ENCODE data around the gene PTPRM.

The PTPRM gene

DNA sequence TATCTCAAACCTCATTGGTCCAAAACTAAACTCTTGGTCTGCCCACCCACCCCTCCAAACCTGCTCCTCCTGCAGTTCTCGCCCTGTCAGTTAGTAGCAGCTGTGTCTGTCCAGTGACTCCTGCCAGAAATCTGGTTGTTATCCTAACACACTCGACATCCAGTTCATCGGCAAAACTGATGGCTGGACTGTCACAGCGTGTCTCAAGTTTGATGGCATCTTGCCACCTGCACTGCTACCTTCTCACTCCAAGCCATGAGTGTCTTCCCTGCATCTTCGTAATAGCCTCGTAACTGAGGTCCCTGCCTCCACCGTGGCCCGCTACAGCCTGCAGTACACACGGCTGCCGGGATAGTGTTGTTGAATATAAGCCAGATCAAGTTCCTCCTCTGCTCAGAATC lies 572.0 kb downstream of the PTPRM start:
- no peak for DNase-seq

GRCh38 chr18:8139891-8140406 lies 572.8 kb downstream of the PTPRM start:
- DNase-seq, result no peak

GRCh38 chr18:8140841-8141501 lies 573.9 kb downstream of the PTPRM start:
- no peak for DNase-seq

- no peak for DNase-seq
Measured at GRCh38 chr18:8142131-8142711, 575.1 kb downstream of the PTPRM start.

DNA sequence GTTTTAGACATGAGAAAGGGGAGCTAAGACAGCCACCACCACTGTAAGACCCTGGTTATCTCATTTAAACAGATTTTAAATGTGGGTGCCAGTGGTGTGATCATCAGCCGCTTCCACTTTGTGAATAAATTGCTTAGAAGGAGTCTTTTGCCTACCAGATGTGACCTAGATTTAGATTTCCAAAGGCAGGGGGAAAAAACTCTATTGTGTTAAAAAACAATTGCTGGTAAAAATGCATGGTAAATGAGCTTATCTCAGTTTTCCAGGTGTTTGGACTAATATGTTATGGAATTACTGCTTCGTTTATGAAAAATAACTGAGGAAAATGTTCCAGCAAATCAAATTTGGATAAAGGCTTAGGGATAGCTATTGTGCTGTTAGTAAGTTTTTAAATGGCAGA lies 575.8 kb downstream of the PTPRM start:
- no peak for DNase-seq

DNA sequence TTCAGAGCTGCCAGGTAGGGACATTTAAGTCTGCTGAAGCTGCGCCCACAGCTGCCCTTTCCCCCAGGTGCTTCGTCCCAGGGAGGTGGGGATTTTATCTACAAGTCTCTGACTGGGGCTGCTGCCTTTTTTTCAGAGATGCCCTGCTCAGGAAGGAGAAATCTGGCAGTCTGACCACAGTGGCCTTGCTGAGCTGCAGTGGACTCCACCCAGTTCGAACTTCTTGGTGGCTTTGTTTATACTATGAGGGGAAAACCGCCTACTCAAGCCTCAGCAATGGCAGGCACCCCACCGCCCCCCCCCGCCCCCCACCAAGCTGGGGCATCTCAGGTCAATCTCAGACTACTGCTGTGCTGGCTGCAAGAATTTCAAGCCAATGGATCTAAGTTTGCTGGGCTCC lies 584.1 kb downstream of the PTPRM start:
- DNase-seq, result no peak

DNA sequence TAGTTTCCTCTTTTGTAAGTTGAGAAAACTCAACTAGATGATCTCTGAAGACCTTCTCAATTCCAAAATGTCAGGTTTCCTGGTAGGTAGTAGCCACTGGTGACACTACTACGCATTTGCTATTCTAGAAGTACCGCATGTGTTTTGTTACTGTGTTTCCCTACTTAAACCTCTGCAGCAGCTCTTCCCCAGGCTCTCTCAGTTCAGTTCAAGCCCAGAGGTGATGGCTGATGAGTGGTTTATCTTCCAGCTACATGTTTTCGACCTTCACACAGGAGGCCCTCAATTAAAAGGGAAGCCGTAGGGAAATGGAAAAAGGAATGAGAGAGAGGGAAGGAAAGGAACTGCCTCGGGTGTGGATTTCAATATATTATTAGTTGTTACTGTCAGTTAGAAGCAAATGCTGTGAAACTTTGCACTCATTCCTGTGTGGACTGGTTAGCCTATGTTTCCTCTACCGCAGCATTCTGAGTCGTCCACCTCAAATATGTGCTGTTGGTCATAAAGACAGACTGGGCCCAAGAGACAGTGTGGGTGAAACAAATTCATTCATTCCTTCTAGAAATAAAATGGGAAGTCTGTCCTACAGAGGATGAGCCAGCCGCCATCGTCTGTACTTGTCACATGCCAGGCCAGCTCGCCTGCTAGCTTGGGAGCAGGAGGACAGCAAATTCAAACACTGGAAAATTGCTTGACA lies 586.9 kb downstream of the PTPRM start:
- DNase-seq, result no peak

GRCh38 chr18:8162802-8163201 lies 595.7 kb downstream of the PTPRM start:
- no peak for DNase-seq

DNA sequence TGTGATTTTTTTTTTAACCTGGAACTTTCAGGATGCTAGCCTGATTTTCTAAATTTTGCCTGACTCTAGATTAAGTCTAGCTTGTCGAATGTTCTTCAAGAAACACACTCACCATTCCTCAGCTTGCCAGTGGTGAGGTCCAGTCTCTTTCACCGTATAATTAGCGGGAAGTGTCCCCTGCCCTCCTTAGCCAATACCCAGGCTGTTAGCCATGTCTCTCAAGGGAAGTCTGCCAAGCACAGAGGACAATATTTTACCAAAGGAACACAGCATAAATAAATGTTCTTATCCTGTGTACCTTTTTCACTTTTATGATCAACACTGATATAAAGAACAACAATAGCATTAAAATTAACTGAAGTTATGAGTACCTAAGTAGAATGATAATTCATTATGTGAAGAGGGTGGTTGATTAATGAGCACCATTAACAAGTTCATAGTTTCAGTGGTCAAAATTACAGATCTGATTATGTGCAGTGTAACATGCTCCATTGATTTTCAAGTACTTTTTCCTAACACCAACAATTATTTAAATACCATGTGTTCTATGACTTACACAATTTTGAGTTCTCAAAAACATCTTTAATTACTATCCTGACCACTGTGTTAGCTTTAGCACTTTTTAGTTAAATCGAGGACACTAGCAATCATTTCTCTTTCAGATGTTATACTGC lies 596.3 kb downstream of the PTPRM start:
- no peak for DNase-seq

GRCh38 chr18:8165095-8165494 lies 598.0 kb downstream of the PTPRM start:
- DNase-seq, result no peak

GRCh38 chr18:8167026-8167425 lies 599.9 kb downstream of the PTPRM start:
- no peak for DNase-seq

DNA sequence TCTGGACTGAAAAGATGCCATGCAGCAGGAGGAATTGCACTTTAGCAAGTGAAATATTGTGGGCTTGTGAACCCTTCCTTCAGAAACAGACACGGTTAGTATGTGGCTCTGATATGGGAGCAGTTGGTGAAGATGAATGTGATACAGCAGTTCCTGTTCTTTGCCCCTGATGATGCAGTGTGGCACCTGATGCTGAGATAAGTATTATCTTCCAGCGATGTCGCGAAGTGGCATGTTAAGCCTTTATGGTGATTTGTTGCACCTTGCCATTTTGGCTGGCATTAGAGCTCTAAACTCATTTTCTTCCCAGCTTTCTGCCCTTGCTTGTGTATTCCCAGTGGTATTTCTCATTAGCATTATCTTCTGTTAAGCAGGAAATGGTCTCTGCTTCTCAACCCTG lies 600.6 kb downstream of the PTPRM start:
- no peak for DNase-seq

GRCh38 chr18:8169722-8170121 lies 602.6 kb downstream of the PTPRM start:
- no peak for DNase-seq

- no peak for DNase-seq
Measured at GRCh38 chr18:8174771-8175170, 607.7 kb downstream of the PTPRM start.

GRCh38 chr18:8175501-8176061 lies 608.5 kb downstream of the PTPRM start:
- DNase-seq, result no peak

GRCh38 chr18:8176109-8176508 lies 609.0 kb downstream of the PTPRM start:
- DNase-seq, result no peak

- DNase-seq, result no peak
Measured at GRCh38 chr18:8176554-8176953, 609.4 kb downstream of the PTPRM start.

DNA sequence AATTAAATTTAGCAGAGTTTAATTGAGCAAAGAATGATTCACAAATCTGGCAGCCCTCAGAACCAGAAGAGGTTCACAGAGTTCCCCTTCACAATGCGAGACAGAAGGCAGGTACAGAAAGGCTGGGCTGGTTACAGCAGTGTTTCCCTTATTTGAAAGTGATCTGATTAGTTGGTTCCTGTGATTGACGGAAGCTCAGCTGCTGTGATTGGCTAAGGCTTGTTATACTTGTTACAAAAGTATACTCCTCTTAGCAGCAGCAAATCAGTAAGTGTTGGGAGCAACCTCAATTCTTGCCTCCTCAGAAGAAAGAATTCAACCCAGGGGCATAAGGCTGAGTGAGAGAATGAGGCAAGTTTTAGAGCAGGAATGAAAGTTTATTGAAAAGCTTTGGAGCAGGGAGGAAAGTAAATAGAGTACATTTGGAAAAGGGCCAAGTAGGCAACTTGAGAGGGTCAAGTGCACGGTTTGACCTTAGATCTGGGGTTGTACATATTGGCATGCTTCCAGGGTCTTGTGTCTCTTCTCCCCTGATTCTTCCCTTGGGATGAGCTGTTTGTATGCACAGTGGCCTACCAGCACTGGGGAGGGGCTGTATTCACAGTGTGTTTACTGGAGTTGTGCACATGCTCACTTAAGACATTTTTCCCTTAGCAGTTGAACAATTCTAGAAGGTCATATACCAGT lies 610.4 kb downstream of the PTPRM start:
- DNase-seq, result no peak

GRCh38 chr18:8186413-8186812 lies 619.3 kb downstream of the PTPRM start:
- no peak for DNase-seq

DNA sequence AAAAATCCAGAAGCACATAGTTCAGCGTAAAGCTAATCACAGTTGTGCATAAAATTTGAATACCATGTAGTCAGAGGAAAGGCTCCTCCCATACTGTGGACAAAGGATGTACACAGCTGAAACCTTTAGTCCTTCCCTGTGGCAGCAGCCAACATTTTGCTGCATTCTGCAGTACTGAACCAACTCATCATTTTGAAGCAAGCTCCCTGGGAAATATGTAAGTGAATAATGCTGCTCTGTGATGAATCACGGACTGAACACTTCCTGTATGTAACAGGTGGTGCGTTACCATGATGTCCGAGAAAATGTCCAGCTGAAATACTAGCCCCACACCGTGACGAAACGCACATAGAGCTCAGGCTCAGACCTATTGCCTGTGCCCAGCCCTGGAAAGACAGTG lies 621.1 kb downstream of the PTPRM start:
- no peak for DNase-seq

- no peak for DNase-seq
Measured at GRCh38 chr18:8190980-8191379, 623.9 kb downstream of the PTPRM start.

DNA sequence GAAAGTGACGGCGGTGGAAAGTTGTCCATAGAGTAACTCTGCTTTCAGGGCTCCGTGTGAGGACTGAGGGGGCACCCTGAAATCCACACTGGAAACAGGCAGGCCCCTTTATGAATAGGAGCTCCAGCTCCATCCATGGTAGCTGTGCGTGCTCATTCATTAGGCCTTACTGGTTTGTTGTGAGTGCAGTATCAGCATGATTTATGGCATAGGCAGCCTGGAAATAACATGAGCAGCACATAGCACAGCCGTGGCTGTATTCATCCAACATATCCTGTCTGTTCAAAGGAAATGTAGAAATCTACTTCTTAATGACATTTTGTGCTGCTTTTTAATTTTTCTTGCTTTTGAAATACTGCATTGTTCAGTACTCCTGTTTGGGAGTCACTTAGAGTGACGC lies 627.3 kb downstream of the PTPRM start:
- no peak for DNase-seq

GRCh38 chr18:8196238-8196637 lies 629.1 kb downstream of the PTPRM start:
- DNase-seq, result no peak
